GM23248 (cell line): ENCODE measurements around the gene EXOSC1.

Experiments
- EZH2 ChIP-seq: fragments of 200-600 bp; sonication (generic); IDR thresholded peaks from 2 replicates; pipeline ENCODE4 v1.6.1; 2018; ENCODE audit warnings: antibody characterized with exemption, mild to moderate bottlenecking; ENCODE audit not compliant: insufficient read depth, poor library complexity, severe bottlenecking
- EZH2phosphoT487 ChIP-seq: fragments of 200-600 bp; sonication (generic); IDR thresholded peaks from 2 replicates; pipeline ENCODE4 v1.6.1; 2018; ENCODE audit warnings: antibody characterized with exemption, moderate library complexity, mild to moderate bottlenecking, low read depth; ENCODE audit not compliant: insufficient read depth

- no peak for TF ChIP-seq EZH2
- TF ChIP-seq EZH2phosphoT487: no peak
Observed at GRCh38 chr10:97445722-97446639, at the start of gene EXOSC1, which contains the start of gene ZDHHC16.
